ENCODE measurements around the gene HOXC10. TPM values are rescaled to one million over a fixed set of nuclear protein-coding genes. Genes with fewer than 3 reads are reported as not detected.

The HOXC10 gene
- total RNA-seq, 1 donor from 2014 or later, result not detected

DNA sequence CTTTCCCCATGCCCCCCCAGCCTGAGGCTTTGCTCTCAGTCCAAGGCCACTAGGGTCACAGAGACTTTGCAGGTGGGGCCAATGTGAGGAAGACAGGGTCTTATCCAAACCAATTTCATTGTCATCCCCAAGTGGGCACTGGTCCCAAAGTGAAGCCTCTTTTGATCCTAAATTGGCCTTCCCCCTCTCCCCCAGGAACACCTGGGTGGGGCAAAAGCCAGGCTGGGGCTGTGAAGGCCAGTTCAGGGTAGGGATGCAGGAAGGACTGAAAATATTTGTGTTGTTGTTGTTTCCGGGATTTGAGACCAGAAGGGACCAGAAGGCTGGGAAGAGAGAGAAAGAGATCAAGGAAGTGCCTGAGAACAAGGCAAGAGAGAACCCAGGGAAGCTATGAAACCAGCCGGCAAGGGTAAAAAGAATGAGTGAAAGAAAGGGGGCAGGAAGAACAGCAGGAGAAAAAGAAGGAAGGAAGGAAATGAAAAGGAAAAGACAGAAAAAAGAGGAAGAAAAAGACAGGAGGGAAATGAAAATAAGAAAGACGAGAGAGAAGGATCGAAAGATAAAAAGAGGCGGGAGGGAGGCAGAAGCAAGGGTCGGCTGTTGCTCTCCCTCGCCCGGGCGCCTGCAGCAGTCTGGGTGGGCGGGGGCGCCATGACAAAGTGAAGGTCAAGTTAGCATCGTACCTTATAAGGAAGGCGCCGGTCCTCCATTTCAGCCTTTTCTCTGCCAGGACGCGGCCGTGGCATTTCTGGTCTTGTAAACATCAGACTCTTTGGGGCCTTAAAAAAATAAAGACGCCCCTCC is 19.5 kb upstream of the HOXC10 start:
- no peak for TF ChIP-seq CTCF (IDR thresholded peaks at IDR 0.05; ENCODE audit: partially characterized antibody, unreplicated experiment)
- no peak overlapping the region for H3K4me3 Mint-ChIP-seq (ENCODE audit: unreplicated experiment)

GRCh38 chr12:53966085-53966384 is 18.9 kb upstream of the HOXC10 start:
- Mint-ChIP-seq H3K36me3 (ENCODE audit: unreplicated experiment) (no peaks in the 10 kb centered on the region), H3K4me3 (ENCODE audit: unreplicated experiment) (no peak overlapping the region), H3K9me3 (ENCODE audit: unreplicated experiment) (peaks cover 3% of the 10 kb centered on the region), H3K27ac (ENCODE audit: unreplicated experiment) (no peak overlapping the region), H3K4me1 (ENCODE audit: low read depth, unreplicated experiment) (no peaks in the 10 kb centered on the region), H3K27me3 (ENCODE audit: unreplicated experiment) (peaks cover 55% of the 10 kb centered on the region)
- no peak for DNase-seq
- TF ChIP-seq CTCF (IDR thresholded peaks at IDR 0.05; ENCODE audit: partially characterized antibody, unreplicated experiment), result no peak

More for the DNA sequence above, 19.5 kb upstream of the HOXC10 start:
- no peaks in the 10 kb centered on the region for H3K4me1 Mint-ChIP-seq (ENCODE audit: low read depth, unreplicated experiment)
- peaks cover 55% of the 10 kb centered on the region for H3K27me3 Mint-ChIP-seq (ENCODE audit: unreplicated experiment)
- H3K36me3 Mint-ChIP-seq (ENCODE audit: unreplicated experiment), result peaks cover 1% of the 10 kb centered on the region
- DNase-seq, result no peak
- no peak overlapping the region for H3K27ac Mint-ChIP-seq (ENCODE audit: unreplicated experiment)
- peaks cover 3% of the 10 kb centered on the region for H3K9me3 Mint-ChIP-seq (ENCODE audit: unreplicated experiment)

GRCh38 chr12:53966385-53967133 is 18.4 kb upstream of the HOXC10 start:
- no peaks in the 10 kb centered on the region for H3K36me3 Mint-ChIP-seq (ENCODE audit: unreplicated experiment)
- H3K9me3 Mint-ChIP-seq (ENCODE audit: unreplicated experiment), result peaks cover 3% of the 10 kb centered on the region
- H3K4me3 Mint-ChIP-seq (ENCODE audit: unreplicated experiment), result no peak overlapping the region
- no peak for DNase-seq
- H3K27ac Mint-ChIP-seq (ENCODE audit: unreplicated experiment), result no peak overlapping the region
- no peaks in the 10 kb centered on the region for H3K4me1 Mint-ChIP-seq (ENCODE audit: low read depth, unreplicated experiment)
- H3K27me3 Mint-ChIP-seq (ENCODE audit: unreplicated experiment), result peaks cover 60% of the 10 kb centered on the region
- TF ChIP-seq CTCF (IDR thresholded peaks at IDR 0.05; ENCODE audit: partially characterized antibody, unreplicated experiment), result no peak

- Mint-ChIP-seq H3K36me3 (ENCODE audit: unreplicated experiment) (no peaks in the 10 kb centered on the region), H3K4me3 (ENCODE audit: unreplicated experiment) (no peak overlapping the region), H3K27ac (ENCODE audit: unreplicated experiment) (no peak overlapping the region), H3K9me3 (ENCODE audit: unreplicated experiment) (peaks cover 3% of the 10 kb centered on the region), H3K4me1 (ENCODE audit: low read depth, unreplicated experiment) (no peaks in the 10 kb centered on the region), H3K27me3 (ENCODE audit: unreplicated experiment) (peaks cover 64% of the 10 kb centered on the region)
- TF ChIP-seq CTCF (IDR thresholded peaks at IDR 0.05; ENCODE audit: partially characterized antibody, unreplicated experiment), result no peak
- DNase-seq, result no peak
Measured at GRCh38 chr12:53967421-53967925, 17.5 kb upstream of the HOXC10 start.

All from glutamatergic neuron (in vitro differentiated cells).